ENCODE results near the gene MAST4.

- TF ChIP-seq CTCF (IDR thresholded peaks at IDR 0.05), result no peak
- TF ChIP-seq POLR2A (IDR thresholded peaks at IDR 0.05), result no peak
Observed at GRCh38 chr5:67081261-67081660, 485.1 kb downstream of the MAST4 start.

All from tibial nerve (tissue), 3 donors.